ENCODE results near the gene CA5A.
"Not testable (repeated sequence)": the region's sequence is repeated elsewhere in the genome, so short reads cannot be mapped to it uniquely, and the experiment has no call there.

CA5A gene

DNA sequence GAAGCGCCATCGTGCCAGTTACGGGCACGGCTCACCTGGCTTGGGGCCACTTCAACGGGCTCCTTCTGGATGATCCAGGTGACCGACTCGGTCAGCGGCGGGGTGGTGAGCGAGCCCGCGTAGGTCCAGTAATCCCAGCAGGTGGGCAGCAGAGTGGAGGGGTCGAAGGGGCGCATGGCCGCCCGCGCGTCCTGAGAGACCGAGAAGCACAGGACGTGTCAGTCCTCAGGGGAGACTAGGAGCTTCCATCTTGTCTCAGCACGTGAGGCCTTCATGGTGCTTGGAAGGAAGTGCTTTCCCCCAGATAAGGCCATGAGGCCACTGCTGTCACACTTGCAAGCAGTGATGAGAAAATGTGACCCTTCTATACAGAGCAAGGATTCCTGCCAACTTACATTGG is 44.6 kb downstream of the CA5A start:
- Histone ChIP-seq H3K4me3 (ENCODE audit: low read depth in 1 of 2, low read length in 1 of 2) (no peak overlapping the region), H3K27me3 (peaks cover 18% of the 10 kb centered on the region), H3K9me3 (no peaks in the 10 kb centered on the region), H3K4me1 (ENCODE audit: control insufficient read depth in 1 of 2, insufficient read depth in 1 of 2, low read depth in 1 of 2, low read length in 1 of 2) (no peaks in the 10 kb centered on the region), H3K27ac (no peak overlapping the region), H3K36me3 (no peaks in the 10 kb centered on the region)
- TF ChIP-seq, protein P1, sequence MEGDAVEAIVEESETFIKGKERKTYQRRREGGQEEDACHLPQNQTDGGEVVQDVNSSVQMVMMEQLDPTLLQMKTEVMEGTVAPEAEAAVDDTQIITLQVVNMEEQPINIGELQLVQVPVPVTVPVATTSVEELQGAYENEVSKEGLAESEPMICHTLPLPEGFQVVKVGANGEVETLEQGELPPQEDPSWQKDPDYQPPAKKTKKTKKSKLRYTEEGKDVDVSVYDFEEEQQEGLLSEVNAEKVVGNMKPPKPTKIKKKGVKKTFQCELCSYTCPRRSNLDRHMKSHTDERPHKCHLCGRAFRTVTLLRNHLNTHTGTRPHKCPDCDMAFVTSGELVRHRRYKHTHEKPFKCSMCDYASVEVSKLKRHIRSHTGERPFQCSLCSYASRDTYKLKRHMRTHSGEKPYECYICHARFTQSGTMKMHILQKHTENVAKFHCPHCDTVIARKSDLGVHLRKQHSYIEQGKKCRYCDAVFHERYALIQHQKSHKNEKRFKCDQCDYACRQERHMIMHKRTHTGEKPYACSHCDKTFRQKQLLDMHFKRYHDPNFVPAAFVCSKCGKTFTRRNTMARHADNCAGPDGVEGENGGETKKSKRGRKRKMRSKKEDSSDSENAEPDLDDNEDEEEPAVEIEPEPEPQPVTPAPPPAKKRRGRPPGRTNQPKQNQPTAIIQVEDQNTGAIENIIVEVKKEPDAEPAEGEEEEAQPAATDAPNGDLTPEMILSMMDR (IDR thresholded peaks at IDR 0.05): no peak

DNA sequence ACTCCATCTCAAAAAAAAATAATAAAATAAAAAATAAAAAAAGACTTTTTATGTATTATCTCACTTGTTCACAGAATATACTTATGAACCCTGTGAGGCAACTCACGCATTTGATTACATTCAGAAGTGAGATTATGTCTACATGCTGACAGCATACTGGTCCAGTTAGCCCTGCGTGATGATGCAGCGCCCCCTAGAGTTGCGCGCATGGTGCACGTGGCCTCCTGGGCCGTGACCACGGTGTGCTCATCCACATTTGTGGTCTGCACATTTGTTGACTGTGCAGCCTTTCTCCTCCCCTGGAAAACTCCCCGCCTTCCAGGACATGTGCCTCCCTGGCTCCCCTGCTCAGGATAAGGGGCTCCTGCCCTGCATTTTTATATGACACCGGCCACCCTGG is 46.6 kb downstream of the CA5A start:
- H3K36me3 ChIP-seq; H3K4me3 ChIP-seq (ENCODE audit: low read depth in 1 of 2, low read length in 1 of 2); H3K27ac ChIP-seq; H3K27me3 ChIP-seq; H3K9me3 ChIP-seq; H3K4me1 ChIP-seq (ENCODE audit: control insufficient read depth in 1 of 2, insufficient read depth in 1 of 2, low read depth in 1 of 2, low read length in 1 of 2): not testable (repeated sequence)

DNA sequence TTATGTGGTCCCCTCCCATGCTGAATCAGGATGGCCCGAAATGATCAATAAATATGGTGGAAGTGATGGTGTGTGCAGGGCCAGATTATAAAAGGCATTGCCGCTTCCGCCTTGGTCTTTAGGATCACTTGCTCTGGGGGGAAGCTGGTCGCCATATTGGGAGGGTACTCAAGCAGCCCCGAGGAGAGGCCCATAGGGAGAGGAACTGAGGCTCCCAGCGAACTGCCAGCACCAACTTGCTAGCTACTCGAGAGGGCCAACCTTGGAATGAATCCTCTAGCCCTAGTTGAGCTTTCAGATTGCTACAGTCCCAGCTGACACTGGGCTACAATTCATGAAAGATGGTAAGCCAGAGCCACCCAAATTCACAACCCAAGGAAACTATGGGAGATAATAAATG is 48.0 kb downstream of the CA5A start:
- H3K27me3 ChIP-seq; H3K36me3 ChIP-seq; H3K4me1 ChIP-seq (ENCODE audit: control insufficient read depth in 1 of 2, insufficient read depth in 1 of 2, low read depth in 1 of 2, low read length in 1 of 2); H3K4me3 ChIP-seq (ENCODE audit: low read depth in 1 of 2, low read length in 1 of 2); H3K27ac ChIP-seq; H3K9me3 ChIP-seq: not testable (repeated sequence)

DNA sequence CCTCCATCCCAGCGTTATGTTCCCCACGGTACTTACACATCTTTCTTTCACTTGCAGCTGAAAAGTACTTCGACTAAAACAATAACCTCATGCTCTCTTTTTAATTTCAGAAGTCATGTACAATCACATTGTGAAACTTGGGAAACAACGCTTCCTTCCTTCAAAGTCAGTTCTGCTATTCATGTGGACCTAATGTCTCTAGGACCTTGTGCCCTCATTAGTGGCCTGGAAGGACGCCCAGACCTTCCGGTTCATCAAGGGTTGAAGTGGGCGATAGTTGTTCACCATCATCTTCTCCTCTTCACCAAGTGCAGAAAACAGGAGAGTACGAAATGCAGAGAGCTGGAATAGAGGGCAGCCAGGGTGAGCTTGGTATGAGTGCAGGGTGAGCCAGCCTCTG is 48.4 kb downstream of the CA5A start:
- not testable (repeated sequence) for H3K4me3 ChIP-seq (ENCODE audit: low read depth in 1 of 2, low read length in 1 of 2); H3K36me3 ChIP-seq; H3K4me1 ChIP-seq (ENCODE audit: control insufficient read depth in 1 of 2, insufficient read depth in 1 of 2, low read depth in 1 of 2, low read length in 1 of 2); H3K27ac ChIP-seq; H3K27me3 ChIP-seq; H3K9me3 ChIP-seq

DNA sequence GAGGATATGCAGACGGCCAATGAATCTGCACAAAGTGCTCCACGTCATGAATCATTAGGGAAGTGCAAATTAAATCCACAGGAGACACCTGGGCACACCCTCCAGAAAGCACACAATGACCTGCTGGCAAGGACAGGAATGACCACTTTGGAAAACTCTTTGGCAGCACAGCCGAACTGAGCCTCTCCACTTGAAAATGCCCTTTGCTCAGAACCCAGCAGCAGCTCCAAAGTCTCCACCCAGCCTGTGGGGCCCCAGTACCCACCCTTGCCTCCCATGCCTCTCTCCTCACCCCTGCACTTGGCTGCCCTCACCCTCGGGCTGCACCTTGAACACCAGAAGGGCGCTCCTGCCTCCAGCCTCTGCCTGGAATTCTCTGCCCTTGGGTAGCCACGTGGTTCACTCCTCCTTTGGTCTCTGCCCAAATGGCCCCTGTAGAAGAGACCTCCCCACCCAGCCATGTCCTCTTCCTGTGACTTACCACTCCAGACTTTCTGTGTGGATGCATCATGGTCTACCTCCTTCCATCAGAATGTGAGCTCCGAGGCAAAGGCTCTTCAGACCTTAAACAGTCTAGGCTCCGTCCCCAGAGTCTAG is 50.9 kb downstream of the CA5A start:
- H3K27ac ChIP-seq; H3K9me3 ChIP-seq; H3K36me3 ChIP-seq; H3K4me1 ChIP-seq (ENCODE audit: control insufficient read depth in 1 of 2, insufficient read depth in 1 of 2, low read depth in 1 of 2, low read length in 1 of 2); H3K4me3 ChIP-seq (ENCODE audit: low read depth in 1 of 2, low read length in 1 of 2): not testable (repeated sequence)
- peaks cover 23% of the 10 kb centered on the region for H3K27me3 ChIP-seq

DNA sequence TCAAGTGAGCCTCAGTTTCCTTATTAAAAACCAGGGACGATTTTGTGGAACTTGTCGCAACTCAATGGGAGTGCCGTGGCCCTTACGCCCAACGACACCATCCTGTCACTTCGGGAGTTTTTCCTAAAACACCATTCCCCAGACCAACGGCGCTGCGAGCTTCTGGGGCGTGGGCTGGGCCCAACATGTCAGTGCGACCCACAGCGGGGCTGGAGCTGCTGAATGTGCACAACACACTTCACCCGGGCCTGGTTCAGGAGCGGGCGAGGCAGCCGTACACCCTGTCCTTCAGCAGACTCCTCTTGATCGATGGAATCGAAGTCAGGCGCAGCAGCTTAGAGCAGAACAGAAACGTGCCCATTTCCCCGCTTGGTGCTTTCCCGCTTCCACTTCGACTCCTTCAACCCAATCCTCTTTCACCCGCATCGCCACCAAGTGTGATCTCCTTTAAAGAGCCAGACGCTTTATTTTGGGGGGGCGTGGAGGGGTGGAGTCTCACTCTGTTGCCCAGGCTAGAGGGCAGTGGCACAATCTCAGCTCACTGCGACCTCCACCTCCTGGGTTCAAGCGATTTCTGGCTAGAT is 53.8 kb downstream of the CA5A start:
- TF ChIP-seq, protein P1 (IDR thresholded peaks at IDR 0.05): no peak
- no peaks in the 10 kb centered on the region for H3K4me1 ChIP-seq (ENCODE audit: control insufficient read depth in 1 of 2, insufficient read depth in 1 of 2, low read depth in 1 of 2, low read length in 1 of 2)
- no peak overlapping the region for H3K27ac ChIP-seq
- H3K27me3 ChIP-seq: peaks cover 34% of the 10 kb centered on the region
- H3K9me3 ChIP-seq: no peaks in the 10 kb centered on the region
- no peaks in the 10 kb centered on the region for H3K36me3 ChIP-seq
- no peak overlapping the region for H3K4me3 ChIP-seq (ENCODE audit: low read depth in 1 of 2, low read length in 1 of 2)

DNA sequence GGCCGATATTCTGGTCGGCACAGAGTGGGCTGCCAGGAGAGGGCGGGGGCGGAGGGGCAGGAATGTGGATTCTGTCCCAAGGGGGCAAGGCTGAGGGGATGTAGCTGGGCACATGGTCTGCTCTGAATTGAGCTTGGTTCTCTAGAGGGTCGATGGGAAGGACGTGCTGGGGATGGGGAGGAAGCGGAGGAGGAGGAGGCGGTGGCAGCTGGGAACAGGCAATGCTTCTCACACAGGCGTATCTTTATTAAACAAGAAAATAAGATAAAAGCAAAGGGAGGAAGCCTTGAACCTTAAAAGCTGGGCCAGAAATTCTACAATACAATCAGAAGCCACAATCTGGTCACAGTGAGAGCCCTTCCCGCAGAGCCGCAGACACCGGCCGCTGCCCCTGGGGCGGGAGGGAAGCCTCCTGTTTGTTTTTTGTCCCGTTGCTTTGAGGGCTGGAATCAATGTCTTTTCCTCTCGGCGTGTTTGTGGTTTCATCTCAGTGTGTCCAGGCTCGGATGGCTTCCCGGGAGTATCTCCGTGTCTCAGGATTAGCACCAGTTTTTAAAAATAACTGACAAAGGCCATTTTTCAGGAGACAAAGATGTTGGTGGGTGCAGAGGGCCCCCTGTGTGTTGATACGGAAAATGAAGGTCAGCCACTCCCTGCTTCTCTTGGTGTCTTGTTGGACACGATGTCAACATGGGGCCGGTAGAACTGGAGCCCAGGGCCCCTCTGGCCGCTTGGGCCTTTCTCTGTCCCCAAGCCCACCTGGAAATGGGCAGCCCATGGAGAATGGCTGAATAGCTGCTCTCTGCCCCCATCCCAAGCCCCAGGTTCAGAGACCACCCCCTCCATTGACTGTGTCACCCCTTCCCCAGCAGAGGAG is 54.8 kb downstream of the CA5A start:
- Histone ChIP-seq H3K27ac (no peak overlapping the region), H3K36me3 (no peaks in the 10 kb centered on the region), H3K4me3 (ENCODE audit: low read depth in 1 of 2, low read length in 1 of 2) (no peak overlapping the region), H3K9me3 (no peaks in the 10 kb centered on the region), H3K27me3 (peaks cover 34% of the 10 kb centered on the region), H3K4me1 (ENCODE audit: control insufficient read depth in 1 of 2, insufficient read depth in 1 of 2, low read depth in 1 of 2, low read length in 1 of 2) (no peaks in the 10 kb centered on the region)
- TF ChIP-seq, protein P1 (IDR thresholded peaks at IDR 0.05): no peak
